ENCODE data around the gene RAB11FIP3. TPM values are rescaled to one million over a fixed set of nuclear protein-coding genes. Genes with fewer than 3 reads are reported as not detected.

The RAB11FIP3 gene
- total and polyA plus RNA-seq, 12 donors, result 12.7 to 63.4 (median 40.8) TPM

DNA sequence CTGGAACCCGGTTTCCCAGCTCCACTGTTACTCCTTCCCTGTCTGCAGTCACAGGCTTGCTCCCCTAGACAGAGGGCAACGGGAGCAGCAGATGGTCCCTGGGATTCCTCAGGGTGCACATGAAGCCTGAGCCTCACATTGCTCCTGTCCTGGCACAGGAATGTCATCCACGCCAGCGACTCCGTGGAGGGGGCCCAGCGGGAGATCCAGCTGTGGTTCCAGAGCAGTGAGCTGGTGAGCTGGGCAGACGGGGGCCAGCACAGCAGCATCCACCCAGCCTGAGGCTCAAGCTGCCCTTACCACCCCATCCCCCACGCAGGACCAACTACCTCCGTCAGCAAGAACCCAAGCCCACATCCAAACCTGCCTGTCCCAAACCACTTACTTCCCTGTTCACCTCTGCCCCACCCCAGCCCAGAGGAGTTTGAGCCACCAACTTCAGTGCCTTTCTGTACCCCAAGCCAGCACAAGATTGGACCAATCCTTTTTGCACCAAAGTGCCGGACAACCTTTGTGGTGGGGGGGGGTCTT lies 25.3 kb upstream of the RAB11FIP3 start:
- peak overlapping the region in 3 of 5 donors; percentile 93 to 95 (median 93) for H3K27ac ChIP-seq
- peak in 1 of 7 donors; percentile 33 for DNase-seq
- intact Hi-C loops (cut with DNase I), result no loop called here
- H3K27me3 ChIP-seq, result no peaks in the 10 kb centered on the region
- H3K36me3 ChIP-seq (replicated peaks in 1 of 2), result no peaks in the 10 kb centered on the region
- no peak for TF ChIP-seq POLR2A (IDR thresholded peaks at IDR 0.05)
- TF ChIP-seq, protein P1, sequence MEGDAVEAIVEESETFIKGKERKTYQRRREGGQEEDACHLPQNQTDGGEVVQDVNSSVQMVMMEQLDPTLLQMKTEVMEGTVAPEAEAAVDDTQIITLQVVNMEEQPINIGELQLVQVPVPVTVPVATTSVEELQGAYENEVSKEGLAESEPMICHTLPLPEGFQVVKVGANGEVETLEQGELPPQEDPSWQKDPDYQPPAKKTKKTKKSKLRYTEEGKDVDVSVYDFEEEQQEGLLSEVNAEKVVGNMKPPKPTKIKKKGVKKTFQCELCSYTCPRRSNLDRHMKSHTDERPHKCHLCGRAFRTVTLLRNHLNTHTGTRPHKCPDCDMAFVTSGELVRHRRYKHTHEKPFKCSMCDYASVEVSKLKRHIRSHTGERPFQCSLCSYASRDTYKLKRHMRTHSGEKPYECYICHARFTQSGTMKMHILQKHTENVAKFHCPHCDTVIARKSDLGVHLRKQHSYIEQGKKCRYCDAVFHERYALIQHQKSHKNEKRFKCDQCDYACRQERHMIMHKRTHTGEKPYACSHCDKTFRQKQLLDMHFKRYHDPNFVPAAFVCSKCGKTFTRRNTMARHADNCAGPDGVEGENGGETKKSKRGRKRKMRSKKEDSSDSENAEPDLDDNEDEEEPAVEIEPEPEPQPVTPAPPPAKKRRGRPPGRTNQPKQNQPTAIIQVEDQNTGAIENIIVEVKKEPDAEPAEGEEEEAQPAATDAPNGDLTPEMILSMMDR (IDR thresholded peaks at IDR 0.05), result no peak
- H3K4me1 ChIP-seq (replicated peaks in 1 of 2), result peaks cover 23 to 24% of the 10 kb centered on the region in 2 donors
- 71 to 90% (median 83%) methylated on average over 2 to 10 of the region's 10 CpGs for WGBS, 4 donors
- H3K9me3 ChIP-seq (replicated peaks in 1 of 3), result no peaks in the 10 kb centered on the region
- peak overlapping the region in 1 of 4 donors; percentile 62 for H3K4me3 ChIP-seq

DNA sequence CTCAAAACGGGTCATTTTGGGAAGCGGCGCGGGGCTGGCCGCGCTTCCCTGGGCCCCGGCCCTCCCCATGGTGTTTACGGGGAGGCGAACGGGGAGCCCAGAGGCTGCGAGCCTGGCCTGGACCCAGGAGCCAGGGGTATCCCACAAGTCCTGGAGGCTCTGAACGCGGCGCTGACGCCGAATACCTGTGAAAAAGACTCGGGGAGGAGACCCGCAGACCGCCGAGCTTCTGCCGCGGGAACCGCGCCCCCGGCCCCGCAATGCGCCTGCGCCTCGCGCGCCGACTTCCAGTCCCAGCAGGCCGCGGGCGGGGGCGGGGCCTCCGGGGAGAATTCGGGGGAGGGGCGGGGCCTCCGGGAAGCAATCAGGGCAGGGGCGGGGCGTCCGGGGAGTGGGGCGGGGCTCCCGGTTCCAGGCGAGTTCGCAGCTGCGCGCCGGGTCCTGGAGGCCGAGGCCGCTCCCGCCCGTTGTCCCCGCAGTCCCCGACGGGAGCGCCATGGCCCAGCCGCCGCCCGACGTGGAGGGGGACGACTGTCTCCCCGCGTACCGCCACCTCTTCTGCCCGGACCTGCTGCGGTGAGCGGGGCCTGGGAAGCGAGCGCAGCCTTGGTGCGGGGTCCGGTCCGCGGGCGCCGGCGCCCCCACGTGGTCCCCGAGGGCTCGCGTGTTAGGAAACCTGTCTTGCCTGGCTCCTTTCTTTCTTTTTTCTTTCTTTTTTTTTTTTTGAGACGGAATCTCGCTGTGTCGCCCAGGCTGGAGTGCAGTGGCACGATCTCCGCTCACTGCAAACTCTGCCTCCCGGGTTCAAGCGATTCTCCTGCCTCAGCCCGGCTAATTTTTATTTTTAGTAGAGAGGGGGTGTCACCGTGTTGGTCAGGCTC lies 23.7 kb upstream of the RAB11FIP3 start, which contains the start of gene DECR2:
TSS of gene DECR2 (plus strand) at position 418 of the 881 bp plus-strand sequence. CDS start at position 497, 79 bp downstream.
- TF ChIP-seq, protein P1 (IDR thresholded peaks at IDR 0.05), result peak in 2 of 6 experiments; percentile 31 to 35
- TF ChIP-seq POLR2A (IDR thresholded peaks at IDR 0.05), result peak; percentile 55 to 84
- 0 to 4% (median 1%) methylated on average over 21 to 91 of the region's 91 CpGs for WGBS, 4 donors
- Histone ChIP-seq H3K9me3 (replicated peaks in 1 of 3) (no peaks in the 10 kb centered on the region), H3K4me1 (replicated peaks in 1 of 2) (peaks cover 14 to 16% of the 10 kb centered on the region in 2 donors), H3K27me3 (no peaks in the 10 kb centered on the region), H3K4me3 (peak within 1 kb of the TSS; percentile 30 to 72 (median 62)), H3K27ac (peak within 1 kb of the TSS; percentile 40 to 95 (median 93)), H3K36me3 (replicated peaks in 1 of 2) (no peaks in the 10 kb centered on the region)
- DNase-seq, result peak; percentile 95 to 99 (median 98)
- intact Hi-C loops (cut with DNase I), result no loop called here

DNA sequence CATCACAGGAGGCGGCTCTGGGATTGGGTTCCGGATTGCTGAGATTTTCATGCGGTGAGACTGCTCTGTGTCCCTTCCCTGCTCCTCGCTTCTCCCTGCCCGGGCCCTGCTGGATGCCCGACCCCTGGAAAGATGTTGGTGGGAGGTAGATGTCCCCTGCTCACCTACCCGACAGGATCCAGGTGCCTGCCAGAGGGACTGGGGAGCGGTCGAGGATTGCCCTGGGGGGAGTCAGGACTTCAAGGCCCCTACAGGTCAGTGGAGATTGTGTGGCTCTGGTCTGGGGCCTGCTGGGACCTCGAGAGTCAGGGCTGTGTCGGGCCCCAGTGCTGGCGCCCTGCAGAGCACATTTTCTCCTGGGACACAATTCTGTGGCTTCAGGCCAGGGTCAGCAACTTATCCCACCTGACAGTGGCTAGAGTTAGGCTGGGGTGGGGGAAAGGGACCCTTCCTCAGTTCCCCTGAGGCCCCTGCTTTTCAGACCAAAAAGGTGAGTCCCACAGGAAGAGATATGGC lies 20.4 kb upstream of the RAB11FIP3 start:
- H3K27me3 ChIP-seq, result no peaks in the 10 kb centered on the region
- 90 to 100% (median 93%) methylated on average over 3 to 12 of the region's 12 CpGs for WGBS, 4 donors
- no peaks in the 10 kb centered on the region for H3K36me3 ChIP-seq (replicated peaks in 1 of 2)
- no peak overlapping the region for H3K4me3 ChIP-seq
- intact Hi-C loops (cut with DNase I), result no loop called here
- H3K4me1 ChIP-seq (replicated peaks in 1 of 2), result peaks cover 3 to 15% of the 10 kb centered on the region in 2 donors
- no peaks in the 10 kb centered on the region for H3K9me3 ChIP-seq (replicated peaks in 1 of 3)
- no peak for DNase-seq
- H3K27ac ChIP-seq, result no peak overlapping the region
- TF ChIP-seq, protein P1 (IDR thresholded peaks at IDR 0.05), result no peak
- no peak for TF ChIP-seq POLR2A (IDR thresholded peaks at IDR 0.05)

Measured in adrenal gland (tissue), 12 donors.